HFF-Myc (cell line): ENCODE results near the gene PRM3.
A peak's percentile ranks its signal among the peaks of the same experiment; 100 is the strongest.

ENCODE experiments used
- DNase-seq: peaks from one replicate; pipeline ENCODE4 v3.0.0-alpha.2; 2011; ENCODE audit warnings: low read depth; ENCODE audit errors: extremely low read depth
- H3K4me3 ChIP-seq: replicated peaks from 2 replicates; pipeline ENCODE4 v1.5.1; 2011; ENCODE audit warnings: low read depth, mild to moderate bottlenecking, control low read depth, low read length
- CTCF ChIP-seq: IDR thresholded peaks from 2 replicates; pipeline ENCODE4 v1.5.1; 2012; ENCODE audit warnings: mild to moderate bottlenecking, low read depth, low read length, control low read depth; ENCODE audit errors: missing control alignments

The PRM3 gene

DNA sequence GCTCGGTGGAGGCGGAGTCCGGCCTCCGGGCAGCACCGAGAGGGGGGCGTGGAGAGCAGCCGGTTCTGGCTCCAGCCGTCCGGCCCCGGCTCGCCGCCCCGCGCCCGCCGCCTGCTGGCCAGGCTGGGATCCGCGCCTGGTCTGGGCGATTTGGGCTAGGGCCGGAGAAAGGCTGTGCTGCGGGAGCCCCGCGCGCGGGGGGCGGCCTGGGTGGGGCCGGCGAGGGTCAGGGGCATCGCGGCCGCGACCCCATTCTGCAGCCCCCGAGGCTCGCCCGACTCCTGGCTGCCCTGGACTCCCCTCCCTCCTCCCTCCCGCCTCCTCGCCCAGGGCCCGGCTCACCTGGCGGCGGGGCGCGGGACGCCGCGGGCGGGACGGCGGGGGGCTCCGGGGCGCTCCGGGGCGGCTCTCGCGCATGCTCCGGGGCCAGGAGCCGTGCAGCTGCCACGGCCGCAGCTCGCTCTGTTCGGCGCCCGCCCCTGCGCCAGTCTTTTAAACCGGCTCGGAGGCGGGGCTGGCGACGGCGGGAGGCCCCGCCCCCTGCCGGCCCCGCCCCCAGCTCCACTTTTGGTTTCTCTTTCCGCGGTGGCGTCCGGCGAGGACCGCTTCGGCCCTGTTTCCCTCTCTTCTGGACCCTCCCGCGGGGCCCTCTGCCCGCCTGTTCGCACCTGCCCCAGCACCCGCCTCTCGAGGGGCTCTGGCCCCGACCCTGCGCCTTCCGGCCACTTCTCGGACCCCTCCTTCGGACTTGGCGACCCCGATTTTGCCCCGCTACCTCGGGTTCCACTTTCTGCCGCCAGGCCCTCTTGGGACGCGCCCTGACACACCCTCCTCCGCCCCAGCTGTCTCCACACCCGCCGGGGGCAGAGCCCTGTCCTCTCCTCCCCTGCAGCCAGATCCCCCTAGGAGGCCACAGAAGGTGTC lies 17.4 kb downstream of the PRM3 start, which contains the start of gene SOCS1:
Gene SOCS1 (minus strand): TSS at position 468 of the 924 bp plus-strand sequence. CDS start 726 bp downstream, outside the sequence.
- H3K4me3 ChIP-seq = peak within 1 kb of the TSS; percentile 64
- peak; percentile 35 for DNase-seq
- TF ChIP-seq CTCF = peak; percentile 69

DNA sequence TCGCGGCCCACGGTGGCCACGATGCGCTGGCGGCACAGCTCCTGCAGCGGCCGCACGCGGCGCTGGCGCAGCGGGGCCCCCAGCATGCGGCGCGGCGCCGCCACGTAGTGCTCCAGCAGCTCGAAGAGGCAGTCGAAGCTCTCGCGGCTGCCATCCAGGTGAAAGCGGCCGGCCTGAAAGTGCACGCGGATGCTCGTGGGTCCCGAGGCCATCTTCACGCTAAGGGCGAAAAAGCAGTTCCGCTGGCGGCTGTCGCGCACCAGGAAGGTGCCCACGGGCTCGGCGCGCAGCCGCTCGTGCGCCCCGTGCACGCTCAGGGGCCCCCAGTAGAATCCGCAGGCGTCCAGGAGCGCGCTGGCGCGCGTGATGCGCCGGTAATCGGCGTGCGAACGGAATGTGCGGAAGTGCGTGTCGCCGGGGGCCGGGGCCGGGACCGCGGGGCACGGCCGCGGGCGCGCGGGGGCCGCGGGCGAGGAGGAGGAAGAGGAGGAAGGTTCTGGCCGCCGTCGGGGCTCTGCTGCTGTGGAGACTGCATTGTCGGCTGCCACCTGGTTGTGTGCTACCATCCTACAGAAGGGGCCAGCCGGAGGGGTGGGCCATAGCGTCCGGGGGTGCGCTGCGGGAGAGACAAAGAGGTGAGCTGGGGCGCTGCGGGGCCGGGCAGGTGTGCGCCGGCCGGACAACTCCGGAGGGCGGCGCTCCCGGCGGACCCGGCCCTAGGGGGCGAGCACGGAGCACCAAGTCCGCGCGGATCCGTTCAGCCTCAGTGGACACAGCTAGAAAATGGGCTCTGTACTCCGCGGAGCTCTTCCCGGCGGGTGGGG lies 18.3 kb downstream of the PRM3 start:
- no peak for DNase-seq
- H3K4me3 ChIP-seq = peak overlapping the region; percentile 64
- no peak for TF ChIP-seq CTCF

DNA sequence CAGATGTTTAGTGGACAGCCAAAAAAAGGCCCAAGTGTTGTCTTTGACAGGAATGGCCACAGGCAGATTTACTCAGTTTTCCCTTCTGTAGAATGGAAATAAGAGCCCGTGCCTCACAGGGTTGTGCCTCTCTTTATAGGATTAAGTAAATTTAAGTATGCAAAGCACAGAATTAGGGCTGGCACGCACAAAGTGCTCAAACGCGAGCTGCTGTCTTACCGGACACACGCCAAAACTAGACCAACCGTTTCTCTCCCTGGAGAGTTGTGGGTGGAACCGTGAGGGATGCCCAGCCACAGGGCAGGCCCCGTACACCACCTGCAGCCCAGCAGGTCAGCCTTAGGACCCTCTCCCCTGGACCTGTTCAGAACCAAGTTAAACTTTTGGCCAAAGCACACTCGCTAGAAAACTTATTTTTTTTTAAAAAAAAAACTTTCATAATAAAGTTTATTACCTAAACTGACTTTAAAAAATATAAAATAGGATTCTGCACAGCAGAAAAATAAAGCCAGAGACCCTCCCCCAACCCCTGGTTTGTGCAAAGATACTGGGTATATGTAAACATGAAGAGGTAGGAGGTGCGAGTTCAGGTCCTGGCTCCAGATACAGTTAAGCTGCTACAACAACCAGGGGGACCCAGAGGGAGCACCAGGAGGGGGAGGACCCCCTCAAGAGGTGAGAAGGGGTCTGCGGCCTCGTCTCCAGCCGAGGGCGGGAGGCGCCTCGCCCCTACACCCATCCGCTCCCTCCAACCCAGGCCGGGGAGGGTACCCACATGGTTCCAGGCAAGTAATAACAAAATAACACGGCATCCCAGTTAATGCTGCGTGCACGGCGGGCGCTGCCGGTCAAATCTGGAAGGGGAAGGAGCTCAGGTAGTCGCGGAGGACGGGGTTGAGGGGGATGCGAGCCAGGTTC lies 19.2 kb downstream of the PRM3 start:
- no peak for DNase-seq
- TF ChIP-seq CTCF = no peak
- H3K4me3 ChIP-seq = peak overlapping the region; percentile 64

DNA sequence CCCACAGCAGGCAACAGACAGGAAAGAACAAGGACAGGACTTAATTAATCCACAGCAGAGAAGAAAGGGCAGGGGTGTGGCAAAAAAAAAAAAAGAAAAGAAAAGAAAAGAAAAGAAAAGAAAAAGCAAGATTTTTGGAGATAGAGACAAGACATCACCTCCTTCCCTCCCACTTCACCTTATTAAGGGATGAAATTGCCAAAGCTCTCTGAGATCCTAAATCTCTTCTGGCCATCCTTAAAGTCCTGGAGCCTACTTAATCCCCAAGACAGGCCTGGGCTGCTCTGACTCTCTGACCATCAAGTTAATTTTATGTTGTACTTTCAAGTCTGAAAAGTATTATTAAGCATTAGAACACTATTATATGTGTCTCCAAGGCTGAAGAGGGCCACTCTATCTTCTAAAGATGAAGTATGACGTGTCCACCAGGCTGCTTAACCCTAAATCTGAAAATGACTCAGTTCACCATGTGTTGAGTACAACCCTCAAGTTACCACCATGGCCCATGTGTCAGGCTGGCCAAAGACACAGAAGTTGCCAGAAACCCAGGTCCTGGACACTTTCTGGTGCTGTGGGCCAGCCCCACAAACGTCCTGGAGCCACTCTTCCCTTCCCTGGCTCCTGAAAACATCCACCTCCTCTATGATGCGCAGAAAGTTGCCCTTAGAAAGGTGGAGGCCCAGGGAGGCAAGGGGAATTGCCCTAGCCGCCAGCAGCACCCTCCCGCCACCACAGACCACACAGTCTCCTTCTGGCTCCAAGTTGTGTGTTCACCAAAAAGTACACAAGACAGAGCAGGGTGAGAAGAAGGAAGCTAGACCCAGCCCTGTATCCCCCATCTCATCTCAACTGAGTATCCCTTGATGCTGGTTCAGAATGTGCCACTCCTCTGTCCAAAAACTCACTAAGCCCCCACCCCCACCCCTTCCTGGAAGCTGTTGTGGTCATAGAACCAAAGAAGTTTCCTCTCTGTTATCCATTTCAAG lies 20.1 kb downstream of the PRM3 start:
- peak overlapping the region; percentile 64 for H3K4me3 ChIP-seq
- DNase-seq = no peak
- TF ChIP-seq CTCF = no peak

GRCh38 chr16:11252482-11252931 lies 20.9 kb downstream of the PRM3 start:
- peak overlapping the region; percentile 64 for H3K4me3 ChIP-seq
- DNase-seq = no peak
- TF ChIP-seq CTCF = no peak
